SK-N-MC (cell line): Measurements from ENCODE around the gene CARF.

Experiments used
- DNase-seq: peaks from one replicate; pipeline ENCODE4 v3.0.0-alpha.2; 2011; ENCODE audit warnings: low read depth, low spot score
- H3K27ac ChIP-seq: fragments of 200-600 bp; sonication (generic); 2 replicates; pipeline ENCODE4 v1.5.1; 2016; ENCODE audit warnings: mixed run types
- H3K36me3 ChIP-seq: fragments of 200-600 bp; sonication (generic); 2 replicates; pipeline ENCODE4 v1.6.1; 2017; ENCODE audit warnings: antibody characterized with exemption, low read length, mixed read lengths; ENCODE audit not compliant: insufficient read depth
- H3K4me3 ChIP-seq: fragments of 200-600 bp; sonication (generic); 2 replicates; pipeline ENCODE4 v1.5.1; 2016
- H3K9ac ChIP-seq: fragments of 200-600 bp; sonication (generic); 2 replicates; pipeline ENCODE4 v1.8.0; 2017; ENCODE audit warnings: mixed run types, mixed read lengths; ENCODE audit not compliant: insufficient read length
- H3K9me3 ChIP-seq: fragments of 200-600 bp; sonication (generic); 2 replicates; pipeline ENCODE4 v1.6.1; 2017; ENCODE audit warnings: low read depth, mild to moderate bottlenecking, antibody characterized with exemption, low read length, moderate library complexity, mixed read lengths
- EZH2 ChIP-seq: fragments of 200-600 bp; sonication (generic); IDR thresholded peaks from one replicate; pipeline ENCODE4 v1.6.1; 2017; ENCODE audit warnings: antibody characterized with exemption
- FOXP2 ChIP-seq: optimal IDR thresholded peaks from 2 replicates; pipeline ENCODE3; 2011; ENCODE audit warnings: mild to moderate bottlenecking, moderate library complexity; ENCODE audit not compliant: insufficient read depth; ENCODE audit errors: extremely low read length, control extremely low read depth
- POLR2AphosphoS5 ChIP-seq: IDR thresholded peaks from 2 replicates; pipeline ENCODE4 v1.6.1; 2012; ENCODE audit warnings: mild to moderate bottlenecking, low read depth, low read length, borderline replicate concordance

CARF gene

DNA sequence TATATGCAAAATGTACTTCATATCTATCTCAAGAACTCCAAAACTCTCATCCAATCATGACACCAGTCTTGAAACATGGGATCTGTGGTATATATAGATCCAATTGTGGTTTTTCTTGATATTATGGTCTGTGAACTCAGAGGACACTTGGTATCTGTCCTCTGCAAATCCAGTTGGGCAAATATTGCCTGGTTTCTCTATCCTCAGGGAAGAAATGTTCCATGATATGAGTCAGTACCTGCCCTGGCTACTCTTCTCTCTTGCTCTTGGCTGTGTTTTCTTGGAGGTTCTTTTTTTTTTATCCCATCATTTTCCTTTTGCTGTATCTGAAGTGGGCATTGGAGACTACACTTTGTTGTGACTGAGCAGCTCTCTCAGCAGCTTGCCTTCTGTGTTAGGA lies 113.5 kb downstream of the CARF start:
- no peak for DNase-seq

DNA sequence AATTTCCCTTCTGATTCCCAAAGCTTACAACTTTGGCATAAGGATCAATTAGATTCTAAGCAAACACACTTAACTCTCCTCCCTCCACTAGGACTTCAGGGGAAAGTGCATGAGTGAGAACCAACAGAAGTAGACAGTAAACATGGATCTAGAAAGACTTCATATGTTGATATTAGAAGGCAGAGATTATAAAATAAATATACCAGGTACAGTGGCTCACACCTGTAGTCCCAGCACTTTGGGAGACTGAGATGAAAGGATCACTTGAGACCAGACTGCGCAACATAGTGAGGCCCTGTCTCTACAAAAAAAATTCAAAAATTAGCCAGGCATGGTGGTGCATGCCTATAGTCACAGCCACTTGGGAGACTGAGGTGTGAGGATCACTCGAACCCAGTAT lies 118.5 kb downstream of the CARF start:
- Histone ChIP-seq H3K27ac (no peak overlapping the region), H3K36me3 (no peaks in the 10 kb centered on the region), H3K9me3 (no peaks in the 10 kb centered on the region), H3K9ac (no peak overlapping the region), H3K4me3 (no peak overlapping the region)
- no peak for DNase-seq
- TF ChIP-seq EZH2 (no peak), POLR2AphosphoS5 (no peak), FOXP2 (no peak)

More for the DNA sequence above, 113.5 kb downstream of the CARF start:
- Histone ChIP-seq H3K4me3 (no peak overlapping the region), H3K36me3 (no peaks in the 10 kb centered on the region), H3K27ac (no peak overlapping the region), H3K9me3 (no peaks in the 10 kb centered on the region), H3K9ac (no peak overlapping the region)
- TF ChIP-seq FOXP2, result no peak
- TF ChIP-seq POLR2AphosphoS5, result no peak

DNA sequence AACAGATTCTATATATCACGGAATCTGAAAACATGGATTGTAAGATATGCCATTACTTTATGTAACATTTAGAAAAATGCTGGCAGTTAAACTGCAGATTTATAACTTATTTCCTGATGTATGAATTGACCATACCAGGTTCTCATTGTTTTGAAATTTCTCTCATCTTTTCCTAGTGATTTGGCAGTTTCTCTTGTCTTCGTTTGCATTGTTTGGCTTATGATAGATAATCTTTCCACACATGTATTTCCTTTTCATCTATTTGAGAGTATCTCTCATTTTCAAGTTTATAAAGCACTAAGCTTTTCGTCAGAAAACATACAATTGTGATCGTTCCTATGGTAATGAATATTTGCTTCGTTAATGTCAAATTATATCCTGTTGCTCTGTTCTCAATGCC lies 118.9 kb downstream of the CARF start:
- TF ChIP-seq EZH2, result no peak
- Histone ChIP-seq H3K36me3 (no peaks in the 10 kb centered on the region), H3K9me3 (no peaks in the 10 kb centered on the region), H3K27ac (no peak overlapping the region), H3K4me3 (no peak overlapping the region), H3K9ac (no peak overlapping the region)
- no peak for DNase-seq

DNA sequence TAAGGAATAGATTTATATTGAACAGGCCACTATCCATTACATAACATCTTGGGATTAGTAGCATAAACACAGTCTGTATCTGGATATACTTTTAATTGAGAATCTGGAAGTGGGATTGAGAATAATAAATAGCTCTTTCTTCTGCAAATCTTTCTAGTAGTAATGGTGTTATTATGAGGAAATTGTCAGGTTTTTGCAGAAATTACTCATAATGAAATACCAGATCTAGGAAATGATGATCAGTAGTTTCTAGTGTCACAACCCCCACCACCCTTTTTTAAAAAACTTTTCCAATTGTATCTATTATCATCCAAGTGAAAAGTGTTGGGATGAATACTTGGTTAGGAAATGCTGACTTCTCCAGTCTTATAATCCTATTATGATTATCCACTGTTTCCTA lies 121.3 kb downstream of the CARF start:
- Histone ChIP-seq H3K27ac (no peak overlapping the region), H3K9me3 (no peaks in the 10 kb centered on the region), H3K36me3 (no peaks in the 10 kb centered on the region), H3K9ac (no peak overlapping the region), H3K4me3 (no peak overlapping the region)
- TF ChIP-seq EZH2 (no peak), POLR2AphosphoS5 (no peak), FOXP2 (no peak)
- DNase-seq, result no peak

DNA sequence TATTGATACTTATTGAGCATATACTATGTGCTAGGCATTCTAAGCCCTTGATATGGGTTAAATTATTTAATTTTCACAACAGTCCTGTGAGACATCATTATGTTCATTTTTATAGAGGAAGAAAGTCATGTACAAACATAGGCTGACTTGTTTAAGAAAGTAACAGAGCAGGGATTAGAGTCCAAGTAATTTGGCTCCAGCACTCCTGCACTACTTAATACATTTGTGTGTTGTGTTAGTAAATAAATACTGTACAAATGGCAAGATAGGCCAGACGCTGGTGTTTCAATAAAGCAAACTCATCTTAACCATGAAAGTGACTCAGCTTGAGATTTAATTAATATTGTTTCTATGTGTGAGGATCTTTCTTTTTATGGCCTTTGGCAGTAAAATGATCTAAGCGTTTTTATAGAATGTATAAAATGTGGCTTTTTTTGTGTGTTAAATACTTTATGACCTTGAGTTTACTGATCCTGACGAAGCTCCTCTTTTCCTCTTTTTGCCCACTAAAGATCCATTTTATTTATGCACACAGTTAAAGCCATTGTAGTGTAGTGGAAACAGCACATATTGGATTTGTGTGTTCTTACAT lies 123.9 kb downstream of the CARF start:
- H3K36me3 ChIP-seq, result no peaks in the 10 kb centered on the region
- no peak for DNase-seq
- TF ChIP-seq FOXP2, result no peak
- TF ChIP-seq EZH2, result no peak
- no peak for TF ChIP-seq POLR2AphosphoS5
- H3K4me3 ChIP-seq, result no peak overlapping the region
- peak overlapping the region; percentile 42; the same call in 1 of the 2 replicates for H3K27ac ChIP-seq
- no peak overlapping the region for H3K9ac ChIP-seq
- H3K9me3 ChIP-seq, result no peaks in the 10 kb centered on the region
